Fibroblast of skin of abdomen (primary cell): ENCODE measurements around the gene TAAR9.
"Not testable (repeated sequence)": the region's sequence is repeated elsewhere in the genome, so short reads cannot be mapped to it uniquely, and the experiment has no call there.

Experiments
- DNase-seq: peaks from one replicate; pipeline ENCODE4 v3.0.0-alpha.2; 2013

The TAAR9 gene

GRCh38 chr6:132520953-132521352 lies 17.1 kb upstream of the TAAR9 start:
- peak; percentile 44 for DNase-seq

- no peak for DNase-seq
These were observed 13.4 kb upstream of the TAAR9 start for GRCh38 chr6:132524646-132525045.

- DNase-seq, result no peak
These were observed 12.2 kb upstream of the TAAR9 start for GRCh38 chr6:132525866-132526265.

GRCh38 chr6:132526461-132526860 lies 11.6 kb upstream of the TAAR9 start:
- no peak for DNase-seq

GRCh38 chr6:132527791-132528190 lies 10.3 kb upstream of the TAAR9 start:
- peak; percentile 23 for DNase-seq

- peak; percentile 55 for DNase-seq
These were observed 7.6 kb upstream of the TAAR9 start for GRCh38 chr6:132530293-132530974.

- not testable (repeated sequence) for DNase-seq
These were observed 3.5 kb upstream of the TAAR9 start for GRCh38 chr6:132534546-132534945.

- no peak for DNase-seq
These were observed 932 bp upstream of the TAAR9 start for GRCh38 chr6:132537145-132537544.

GRCh38 chr6:132544826-132545225 lies 6.7 kb downstream of the TAAR9 start:
- no peak for DNase-seq

- no peak for DNase-seq
These were observed 10.8 kb downstream of the TAAR9 start for GRCh38 chr6:132548746-132549463.

- DNase-seq, result no peak
These were observed 13.1 kb downstream of the TAAR9 start for GRCh38 chr6:132551214-132551613.

- no peak for DNase-seq
These were observed 14.3 kb downstream of the TAAR9 start, which contains the start of gene TAAR8 for GRCh38 chr6:132552372-132552771. Gene TAAR8, plus strand, starts transcription at chr6:132552672. Its CDS starts 21 bp downstream, at chr6:132552693.

GRCh38 chr6:132560087-132560486 lies 22.0 kb downstream of the TAAR9 start:
- DNase-seq, result not testable (repeated sequence)

- no peak for DNase-seq
These were observed 28.3 kb downstream of the TAAR9 start for GRCh38 chr6:132566404-132566803.

GRCh38 chr6:132567566-132567965 lies 29.5 kb downstream of the TAAR9 start:
- no peak for DNase-seq

- DNase-seq, result no peak
These were observed 30.5 kb downstream of the TAAR9 start for GRCh38 chr6:132568611-132569010.

GRCh38 chr6:132569170-132569569 lies 31.1 kb downstream of the TAAR9 start:
- no peak for DNase-seq

- no peak for DNase-seq
These were observed 32.2 kb downstream of the TAAR9 start, which contains the start of gene TAAR6 for GRCh38 chr6:132570221-132570777. Gene TAAR6, plus strand, starts transcription at chr6:132570322. Its CDS starts 0 bp downstream, at chr6:132570322.

- DNase-seq, result no peak
These were observed 33.7 kb downstream of the TAAR9 start for GRCh38 chr6:132571774-132572173.

GRCh38 chr6:132584698-132585097 lies 46.6 kb downstream of the TAAR9 start:
- no peak for DNase-seq

GRCh38 chr6:132587424-132587823 lies 49.3 kb downstream of the TAAR9 start:
- no peak for DNase-seq
